Posterior cingulate gyrus (tissue), 11 donors: ENCODE measurements around the gene ABHD10.

ENCODE experiments used
- DNase-seq, 10 donors: peaks; one replicate each; pipeline versions ENCODE4 v3.0.0 to v3.0.0-alpha.2; 2020 to 2021; ENCODE audit warnings: mixed read lengths in 3 of 10
- intact Hi-C: fragments of 100-400 bp; cut with DNase I; formaldehyde crosslinking; loops from one replicate; pipeline ENCODE4 v1.15.1; 2023

ABHD10 gene

DNA sequence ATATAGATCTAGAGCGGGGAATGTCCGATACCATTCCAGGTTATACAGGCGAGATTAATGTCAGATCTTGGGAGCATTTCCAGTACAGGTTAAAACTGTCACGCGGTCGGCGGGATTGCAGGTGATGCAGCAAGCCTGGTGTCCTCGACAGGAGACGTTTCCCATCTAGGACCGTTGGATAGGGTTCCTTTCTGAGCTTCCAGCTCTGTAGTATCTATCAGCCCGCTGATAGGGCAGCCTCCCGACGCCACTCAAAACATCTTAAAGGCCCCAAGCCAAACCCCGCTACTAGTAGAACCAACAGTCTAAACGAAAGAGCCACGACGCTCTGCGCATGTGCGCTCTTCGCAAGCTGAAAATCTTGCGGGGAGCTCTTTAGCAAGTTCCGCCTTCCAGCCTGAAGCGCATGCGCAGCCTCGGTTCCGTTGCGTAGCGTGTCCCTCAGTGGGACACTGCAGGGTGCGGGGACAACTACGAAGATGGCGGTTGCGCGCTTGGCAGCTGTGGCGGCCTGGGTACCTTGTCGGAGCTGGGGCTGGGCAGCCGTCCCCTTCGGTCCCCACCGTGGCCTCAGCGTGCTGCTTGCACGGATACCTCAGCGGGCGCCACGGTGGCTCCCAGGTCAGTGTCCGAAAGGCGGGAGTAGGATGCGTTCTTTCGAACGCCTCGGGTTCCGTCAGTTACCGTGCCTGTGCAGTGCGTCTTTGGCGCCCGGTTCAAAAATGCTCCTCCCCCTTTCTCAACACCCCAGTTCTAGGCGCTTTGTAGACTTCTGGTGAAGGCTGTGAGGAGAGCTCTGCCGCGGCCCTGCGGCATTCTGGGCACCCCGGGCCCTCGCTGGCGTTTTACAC lies at the start of gene ABHD10:
ABHD10 (plus strand) TSS at position 444 of the 851 bp plus-strand sequence; CDS start at position 480, 36 bp downstream.
- intact Hi-C loops: no loop called here
- DNase-seq: peak; percentile 93 to 99 (median 96)

DNA sequence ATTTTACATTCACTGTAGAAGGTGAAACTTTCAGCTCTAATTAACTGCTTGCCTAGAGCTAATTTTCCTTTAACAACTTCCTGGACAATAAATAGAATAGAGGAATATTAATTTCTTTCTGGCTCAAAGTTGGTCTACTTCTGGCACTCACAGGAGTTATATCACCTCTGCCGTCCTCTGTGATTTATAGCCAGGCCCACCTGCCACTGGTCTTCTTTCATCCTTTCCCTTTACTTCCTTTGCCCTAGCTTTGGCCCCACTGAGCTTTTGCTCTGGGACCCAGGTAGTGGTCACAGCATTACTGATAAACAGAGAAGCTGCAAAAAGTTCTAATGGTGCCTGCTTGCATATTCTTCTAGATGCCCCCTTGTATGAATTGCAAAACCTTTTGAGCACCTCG lies 49.3 kb upstream of the ABHD10 start:
- intact Hi-C loops: no loop called here
- no peak for DNase-seq

DNA sequence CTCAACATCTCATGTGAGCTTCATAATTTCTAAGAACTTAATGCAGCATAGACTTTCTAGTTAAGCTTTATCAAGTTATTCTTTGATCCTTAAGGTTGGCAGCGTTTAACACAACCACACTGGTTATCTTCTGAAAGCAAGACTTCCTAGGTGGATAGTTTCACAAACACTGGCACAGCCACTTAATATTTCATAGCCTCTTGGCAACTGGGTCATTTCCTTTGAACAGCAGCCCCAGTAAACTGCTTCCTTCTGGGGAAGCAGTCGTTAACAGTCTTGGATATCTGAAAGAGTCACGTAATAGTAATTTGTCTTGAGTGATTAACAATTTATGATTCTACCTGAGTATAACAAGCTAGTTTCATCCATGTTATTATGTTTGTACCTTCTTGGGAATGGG lies 45.9 kb upstream of the ABHD10 start:
- DNase-seq: no peak
- intact Hi-C loops: no loop called here

DNA sequence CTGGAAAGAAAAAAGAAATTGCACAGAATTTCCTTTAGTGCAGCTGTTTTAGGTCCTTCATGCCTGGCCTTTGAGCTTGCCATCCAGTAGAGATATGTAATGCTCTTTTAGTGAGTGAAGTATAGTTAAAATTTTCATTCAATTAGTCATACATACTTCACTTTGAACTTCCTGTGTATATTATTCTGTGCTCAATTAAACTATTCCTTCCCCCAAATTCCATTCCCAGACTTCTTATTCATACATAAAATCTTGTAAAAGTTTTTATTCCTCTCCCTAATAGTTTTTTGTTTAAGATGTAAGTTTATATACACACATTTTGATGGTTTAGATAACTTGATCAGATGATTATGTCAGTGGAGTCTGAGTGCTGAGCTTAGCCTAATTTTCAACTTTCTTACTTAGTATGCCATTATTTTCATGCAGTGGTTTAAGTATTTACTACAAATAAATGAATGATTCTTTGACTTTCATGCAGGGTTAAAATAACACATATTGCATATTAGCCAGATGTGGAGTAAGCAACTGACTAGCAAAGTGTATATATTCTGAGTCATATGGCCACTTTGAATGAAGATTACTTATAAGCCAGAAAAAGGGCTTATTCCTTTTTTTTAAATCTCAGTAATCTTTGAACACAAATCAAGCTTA lies 42.5 kb upstream of the ABHD10 start:
- intact Hi-C loops: no loop called here
- no peak for DNase-seq

DNA sequence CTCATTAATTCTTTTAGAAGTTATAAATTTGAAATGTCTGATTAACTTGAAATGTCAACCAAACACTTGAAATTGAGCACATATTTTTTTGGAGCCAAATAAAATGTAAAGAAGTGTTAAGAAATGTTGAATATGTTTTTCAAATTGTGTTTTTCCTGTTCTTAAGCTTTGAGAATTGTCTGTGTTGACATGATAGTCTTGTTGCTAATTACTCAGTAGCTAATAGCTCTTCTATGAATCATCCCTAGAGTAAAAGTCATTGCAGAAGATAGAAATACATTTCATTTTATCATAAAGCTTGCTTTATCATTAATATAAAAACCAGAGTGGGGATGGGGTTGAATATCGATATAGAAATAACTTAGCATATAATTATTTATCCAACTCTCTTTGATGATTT lies 41.9 kb upstream of the ABHD10 start:
- intact Hi-C loops: no loop called here
- no peak for DNase-seq

DNA sequence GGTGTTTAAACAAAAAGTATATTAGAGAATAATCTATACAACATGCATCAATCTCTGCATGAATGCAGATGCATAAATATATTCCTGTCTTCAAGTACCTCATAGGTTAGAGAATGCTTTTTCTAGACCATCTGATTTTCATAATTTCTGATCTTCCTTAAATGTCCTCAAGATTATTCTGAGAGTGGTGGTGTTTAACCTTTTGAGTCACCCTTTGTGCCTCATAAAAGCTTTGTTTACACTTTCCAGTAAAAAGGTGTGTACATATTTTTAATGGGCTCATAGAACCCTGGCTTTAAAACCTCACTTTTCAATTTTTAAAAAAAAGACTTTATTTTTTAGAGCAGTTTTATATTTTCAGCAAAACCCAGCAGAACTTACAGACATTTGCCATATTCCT lies 41.0 kb upstream of the ABHD10 start:
- DNase-seq: no peak
- intact Hi-C loops: no loop called here

DNA sequence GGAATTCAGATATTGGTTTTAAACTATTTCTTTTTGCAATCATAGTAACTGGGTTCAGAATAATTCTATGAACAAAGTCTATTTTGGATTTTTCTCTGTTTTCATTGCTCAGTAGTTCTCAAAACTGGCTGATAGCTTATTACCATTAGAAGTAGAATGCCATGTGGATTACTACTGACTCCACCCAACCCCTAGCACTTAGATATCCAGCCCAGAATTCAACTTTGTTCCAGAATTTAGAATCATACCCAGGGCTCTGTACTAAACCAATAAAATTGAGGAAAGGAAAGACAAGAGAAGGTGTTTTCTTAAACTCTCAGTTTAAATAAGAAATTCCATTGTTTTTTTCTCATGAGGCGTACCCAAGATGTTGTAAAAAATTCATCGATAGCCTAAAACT lies 39.0 kb upstream of the ABHD10 start:
- DNase-seq: no peak
- intact Hi-C loops: no loop called here

DNA sequence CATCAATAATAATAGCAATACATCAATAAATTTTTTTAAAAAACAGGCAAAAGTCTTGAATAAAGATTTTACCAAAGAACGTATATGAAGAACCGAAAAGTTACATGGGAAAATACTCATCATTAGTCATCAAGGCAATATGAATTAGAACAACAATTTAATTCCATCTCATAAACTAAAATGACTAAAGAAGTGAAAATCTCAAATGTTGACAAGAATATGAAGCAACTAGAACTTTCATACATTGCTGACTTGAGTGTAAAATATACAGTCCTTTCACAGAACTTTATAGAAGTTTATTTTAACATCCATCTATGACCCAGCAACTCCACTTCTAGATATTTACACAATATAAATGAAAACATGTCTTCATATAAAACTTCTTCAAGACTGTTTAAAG lies 35.3 kb upstream of the ABHD10 start:
- no peak for DNase-seq
- intact Hi-C loops: no loop called here

DNA sequence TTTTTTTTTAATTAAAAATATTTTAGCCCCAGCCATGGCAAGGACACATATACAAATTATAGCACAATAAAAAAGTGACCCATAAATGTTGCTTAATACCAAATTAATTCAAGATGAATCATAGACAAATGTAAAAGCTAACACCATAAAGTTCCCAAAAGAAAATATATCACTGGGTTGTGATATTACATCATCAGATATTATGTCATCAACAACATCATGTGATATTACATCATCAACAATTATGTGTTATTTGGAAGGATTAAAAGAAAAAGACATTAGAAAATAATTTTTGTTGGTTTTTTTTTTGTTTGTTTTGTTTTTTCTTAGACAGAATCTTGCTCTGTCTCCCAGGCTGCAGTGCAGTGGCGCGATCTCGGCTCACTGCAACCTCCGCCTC lies 34.5 kb upstream of the ABHD10 start:
- no peak for DNase-seq
- intact Hi-C loops: no loop called here

DNA sequence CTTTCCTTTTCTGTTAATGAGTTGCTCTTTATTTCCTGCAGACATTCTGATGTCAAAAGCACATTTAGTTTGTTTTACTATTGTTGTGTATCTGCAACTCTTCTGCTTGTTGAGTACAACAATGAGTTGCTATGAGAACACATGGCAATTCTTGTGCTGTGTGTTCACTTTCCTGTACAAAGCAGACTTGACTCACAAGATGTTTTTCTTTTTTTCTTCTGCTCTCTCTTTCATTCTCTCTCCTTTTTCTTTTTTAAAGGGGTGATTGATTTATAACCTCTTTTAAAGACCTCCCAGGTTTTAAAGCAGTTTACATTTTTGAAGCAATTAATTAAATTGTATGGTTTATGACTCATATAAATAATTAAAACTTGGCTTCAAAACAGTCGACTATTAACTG lies 31.6 kb upstream of the ABHD10 start:
- no peak for DNase-seq
- intact Hi-C loops: no loop called here

DNA sequence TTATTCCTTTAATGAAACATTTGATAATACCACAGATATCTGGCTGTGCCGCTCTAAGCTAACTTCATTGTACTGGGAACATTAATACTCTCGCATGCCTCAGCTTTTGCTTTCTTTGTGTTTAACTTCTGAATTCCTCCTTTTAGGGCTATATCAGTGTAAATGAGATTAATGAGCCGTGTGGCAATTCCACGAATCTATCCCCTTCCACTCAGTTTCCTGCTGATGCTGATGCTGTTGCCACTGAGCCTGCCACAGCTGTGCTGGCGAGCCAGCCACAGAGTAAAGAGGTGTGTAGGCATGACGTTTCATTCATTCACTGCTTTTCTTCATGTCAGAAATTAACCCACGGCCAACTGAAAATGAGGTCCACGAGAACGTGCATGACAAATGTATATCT lies 30.0 kb upstream of the ABHD10 start:
- DNase-seq: no peak
- intact Hi-C loops: no loop called here

DNA sequence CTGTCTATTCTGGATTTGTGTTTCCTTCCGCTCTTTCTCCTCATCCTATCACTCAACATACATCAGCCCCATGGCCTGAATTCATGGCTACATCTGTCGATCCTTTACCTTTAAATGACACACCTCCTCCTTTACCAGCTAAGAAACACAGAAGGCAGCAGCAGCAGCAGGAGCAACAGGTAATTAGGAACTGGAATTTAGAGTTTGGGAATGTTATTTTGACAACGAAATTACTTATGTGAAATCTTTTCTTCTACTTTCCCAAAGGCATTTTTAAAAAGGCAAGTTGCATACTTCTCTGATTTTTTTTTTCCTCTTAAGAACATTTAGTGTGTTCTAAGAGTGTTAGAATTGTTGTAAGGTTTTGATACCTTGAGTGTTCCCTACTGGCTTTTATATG lies 29.1 kb upstream of the ABHD10 start:
- intact Hi-C loops: no loop called here
- no peak for DNase-seq

DNA sequence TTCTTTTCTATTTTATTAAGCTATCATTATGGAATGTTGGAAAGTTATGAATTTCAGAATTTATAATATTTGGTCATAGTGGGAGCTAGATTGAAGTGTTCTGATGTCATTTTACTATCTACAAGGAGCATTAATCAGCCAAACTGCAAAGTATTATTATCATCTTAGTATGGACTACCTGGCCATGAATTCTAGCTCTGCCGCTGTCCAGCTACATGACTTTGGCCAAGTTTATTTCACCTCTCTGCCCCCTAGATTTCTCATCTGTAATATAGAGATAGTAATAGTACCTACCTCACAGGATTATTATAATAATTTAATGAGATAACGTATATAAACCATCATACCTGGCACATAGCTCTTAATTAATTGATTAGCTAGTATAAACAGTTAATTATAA lies 27.8 kb upstream of the ABHD10 start:
- intact Hi-C loops: no loop called here
- no peak for DNase-seq

DNA sequence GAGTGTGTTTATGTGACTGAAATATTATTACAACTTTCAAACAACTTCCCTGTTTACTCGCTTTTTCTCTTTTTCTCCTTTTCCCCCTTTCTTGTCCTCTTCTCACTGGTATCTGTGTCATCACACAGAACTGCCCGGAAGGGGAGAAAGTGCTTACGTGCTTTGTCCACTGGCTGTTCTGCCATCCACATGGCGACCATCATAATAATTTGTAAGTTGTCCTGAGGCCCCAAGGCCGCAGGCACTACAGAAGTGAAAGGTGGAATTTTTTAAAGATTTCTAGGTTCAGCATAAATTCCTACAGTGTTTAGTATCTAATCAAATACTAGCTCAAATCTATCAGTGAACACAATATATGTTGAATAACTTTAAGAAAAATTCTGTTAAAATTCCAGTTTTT lies 26.7 kb upstream of the ABHD10 start:
- no peak for DNase-seq
- intact Hi-C loops: no loop called here

DNA sequence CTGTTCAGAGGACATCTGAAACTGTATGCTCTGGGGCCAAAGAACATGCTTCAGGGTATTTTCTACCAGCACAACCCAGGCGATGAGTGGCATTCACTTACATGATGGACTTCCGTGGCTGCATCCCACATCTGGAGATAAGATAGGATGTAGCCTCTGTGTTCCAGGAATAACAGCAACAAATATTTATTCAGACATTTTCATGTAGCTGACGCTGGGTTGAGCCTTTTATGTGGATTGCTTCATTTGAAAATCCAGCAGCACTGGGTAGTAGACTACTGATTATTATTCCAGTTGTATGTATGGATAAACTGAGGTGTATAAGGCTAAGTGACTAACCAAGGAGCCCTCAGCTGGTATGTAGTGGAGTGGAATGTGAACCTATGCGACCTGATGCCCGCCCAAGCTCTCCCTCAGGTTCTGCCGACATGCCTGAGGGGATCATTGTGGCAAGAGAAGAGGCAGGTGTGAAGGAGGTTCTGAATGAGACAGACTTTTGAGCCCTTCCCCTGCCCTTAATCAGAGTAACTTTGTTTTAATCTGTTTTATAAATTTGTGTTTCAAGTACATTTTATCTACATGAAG lies 25.9 kb upstream of the ABHD10 start:
- intact Hi-C loops: no loop called here
- DNase-seq: no peak

DNA sequence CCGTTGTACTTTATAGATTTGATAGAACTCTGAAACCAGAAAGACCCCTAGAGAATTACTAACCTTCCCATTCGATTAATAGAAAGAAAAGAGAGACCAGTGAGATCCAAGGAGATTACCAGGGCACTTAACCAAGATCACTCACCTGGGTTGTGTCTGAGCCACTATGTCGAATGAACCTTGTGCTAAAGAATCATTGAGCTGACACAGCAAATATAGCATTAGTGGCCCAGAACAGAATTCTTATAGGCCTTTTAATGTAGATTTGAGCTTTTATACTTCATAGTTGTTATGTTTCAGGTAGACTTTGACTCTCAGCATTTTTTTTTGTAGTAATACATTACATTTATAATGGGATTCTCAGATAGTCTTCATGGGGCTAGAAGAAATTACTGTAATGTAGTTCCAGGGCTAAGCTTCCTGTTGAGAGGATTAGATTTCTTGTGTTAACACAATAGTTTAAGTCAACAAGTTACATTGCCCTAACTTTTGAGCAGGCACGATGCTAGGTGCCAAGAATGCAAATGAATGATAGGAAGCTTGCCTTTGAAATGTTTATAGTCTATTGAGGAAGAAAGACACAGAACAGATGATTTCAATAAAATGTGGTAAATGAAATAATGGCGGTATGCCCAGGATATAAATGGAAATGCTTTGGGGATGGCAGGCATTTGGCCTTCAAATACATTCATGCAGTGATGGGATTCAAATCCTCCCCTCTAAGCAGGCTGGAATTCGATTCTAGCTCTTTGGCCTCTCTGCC lies 24.4 kb upstream of the ABHD10 start:
- no peak for DNase-seq
- intact Hi-C loops: no loop called here

DNA sequence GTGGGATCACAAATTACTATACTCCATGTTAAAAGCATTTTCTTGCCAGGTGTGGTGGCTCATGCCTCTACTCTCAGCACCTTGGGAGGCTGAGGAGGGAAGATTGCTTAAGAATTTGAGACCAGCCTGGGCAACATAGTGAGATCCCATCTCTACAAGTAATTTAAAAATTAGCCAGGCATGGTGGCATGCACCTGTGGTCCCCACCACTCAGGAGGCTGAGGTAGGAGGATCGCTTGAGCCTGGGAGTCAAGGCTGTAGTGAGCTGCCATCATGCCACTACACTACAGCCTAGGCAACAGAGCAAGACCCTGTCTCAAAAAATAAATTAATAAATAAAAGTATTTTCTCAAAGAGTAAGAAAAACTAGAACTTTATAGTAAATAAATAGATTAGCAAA lies 22.9 kb upstream of the ABHD10 start:
- DNase-seq: no peak
- intact Hi-C loops: no loop called here

DNA sequence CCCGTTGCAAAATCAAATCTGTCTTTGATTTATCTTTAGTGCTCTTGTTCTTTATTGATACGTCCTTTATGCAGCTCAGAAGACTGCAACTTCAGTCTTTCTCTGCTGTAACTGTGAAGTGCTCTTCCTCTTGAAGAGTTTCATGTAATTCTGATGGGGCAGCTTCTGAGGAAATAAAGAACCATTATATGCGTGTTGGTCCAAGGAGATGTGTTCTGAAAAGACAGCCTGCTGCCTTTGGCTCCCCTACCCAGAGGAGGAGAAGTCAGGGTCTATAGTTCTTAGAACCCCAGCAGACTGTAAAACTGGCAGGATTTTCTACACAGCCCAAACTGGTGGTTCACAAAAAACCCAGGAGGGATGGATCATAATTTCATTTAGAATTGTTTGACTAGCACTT lies 22.4 kb upstream of the ABHD10 start:
- intact Hi-C loops: no loop called here
- no peak for DNase-seq

DNA sequence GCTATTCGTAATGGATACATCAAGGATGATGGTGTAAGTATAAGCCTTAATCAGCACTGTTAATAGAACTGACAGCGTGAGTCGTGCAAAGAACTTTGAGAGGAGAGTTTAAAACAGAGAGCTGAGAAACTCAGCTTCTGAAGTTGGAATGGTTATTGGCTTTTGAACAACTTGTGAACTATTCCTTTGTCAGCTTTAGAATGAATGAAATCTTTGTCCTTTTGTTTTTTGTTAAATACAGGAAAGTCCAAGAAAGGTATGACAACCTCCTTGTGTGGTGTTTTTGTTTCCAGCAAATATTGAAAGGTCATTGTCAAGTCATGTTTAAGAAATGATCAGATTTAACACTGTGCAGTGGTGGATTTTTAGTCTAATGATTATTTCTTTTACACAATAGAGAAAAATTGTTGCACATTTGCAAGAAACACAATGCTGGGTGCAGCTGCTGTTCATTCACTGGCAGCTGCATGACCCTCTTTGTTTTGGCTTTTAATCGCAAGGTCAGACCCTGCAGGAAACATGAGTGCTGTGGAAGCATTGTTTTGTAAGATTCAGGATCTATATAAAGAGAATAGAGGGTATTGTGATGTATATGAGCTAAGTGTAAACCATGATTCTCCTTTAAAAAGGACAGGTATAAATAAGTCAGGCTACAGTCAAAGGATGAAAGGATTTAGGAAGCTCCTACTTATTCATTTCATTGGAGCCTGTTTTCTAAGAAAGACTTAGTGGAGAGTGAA lies 21.7 kb upstream of the ABHD10 start:
- intact Hi-C loops: no loop called here
- DNase-seq: no peak

DNA sequence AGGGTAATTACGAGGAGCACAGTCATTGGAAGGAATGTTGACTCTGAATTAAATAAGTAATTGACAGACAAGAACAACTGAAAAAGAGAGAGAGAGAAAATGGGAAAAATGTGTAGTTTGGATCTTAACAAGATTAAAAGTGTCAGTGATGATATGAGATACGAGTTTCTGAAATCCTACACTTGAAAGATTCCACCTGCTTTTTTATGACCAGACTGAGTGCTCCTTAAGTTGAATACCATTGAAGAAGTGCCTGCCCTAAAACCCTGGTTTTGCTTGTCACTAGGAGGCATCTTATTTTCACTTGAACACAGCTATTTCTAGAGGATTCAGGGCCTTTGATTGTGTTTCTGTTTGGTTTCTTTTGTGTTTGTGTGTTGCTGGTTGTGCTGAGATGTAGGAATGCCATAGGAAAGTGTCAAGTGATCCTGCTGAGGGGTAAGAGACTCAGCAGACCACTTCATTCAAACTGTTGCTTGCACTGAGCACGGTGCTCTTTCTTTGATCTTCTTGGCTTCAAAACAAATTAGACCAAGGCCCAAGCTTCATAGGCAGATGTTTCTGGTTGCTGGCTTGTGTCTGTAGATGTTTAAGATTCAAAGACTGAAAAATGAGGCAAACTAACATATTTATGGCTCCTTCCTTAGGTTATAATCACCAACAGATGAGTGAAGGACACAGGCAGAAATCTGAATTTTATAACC lies 17.2 kb upstream of the ABHD10 start:
- intact Hi-C loops: no loop called here
- DNase-seq: no peak
